GM21367 (cell line): ENCODE data around the gene MTIF3.

ENCODE experiments used
- ATAC-seq: cut with Tn5 transposase; IDR thresholded peaks from one replicate; pipeline ENCODE4 v1.9.1; 2021; ENCODE audit not compliant: unreplicated experiment

Gene MTIF3

GRCh38 chr13:27461940-27462584, 11.7 kb upstream of the MTIF3 start:
- ATAC-seq: no peak

- no peak for ATAC-seq
Observed at GRCh38 chr13:27455331-27455855, 5.0 kb upstream of the MTIF3 start.

- ATAC-seq: no peak
Observed at GRCh38 chr13:27450921-27451471, 632 bp upstream of the MTIF3 start.

- no peak for ATAC-seq
Observed at GRCh38 chr13:27449081-27449603, 1.2 kb downstream of the MTIF3 start.

GRCh38 chr13:27448308-27448707, 2.1 kb downstream of the MTIF3 start:
- ATAC-seq: no peak

GRCh38 chr13:27446986-27447583, 3.3 kb downstream of the MTIF3 start:
- no peak for ATAC-seq

GRCh38 chr13:27442797-27443196, 7.6 kb downstream of the MTIF3 start:
- ATAC-seq: no peak

- no peak for ATAC-seq
Observed at GRCh38 chr13:27442071-27442647, 8.2 kb downstream of the MTIF3 start.

- ATAC-seq: no peak
Observed at GRCh38 chr13:27440408-27440807, 10.0 kb downstream of the MTIF3 start.

GRCh38 chr13:27437126-27437525, 13.2 kb downstream of the MTIF3 start:
- no peak for ATAC-seq

GRCh38 chr13:27432611-27433210, 17.7 kb downstream of the MTIF3 start:
- no peak for ATAC-seq

GRCh38 chr13:27432180-27432579, 18.2 kb downstream of the MTIF3 start:
- no peak for ATAC-seq

GRCh38 chr13:27428160-27428559, 22.2 kb downstream of the MTIF3 start:
- no peak for ATAC-seq

GRCh38 chr13:27427641-27428040, 22.7 kb downstream of the MTIF3 start:
- no peak for ATAC-seq

- peak; percentile 57 for ATAC-seq
Observed at GRCh38 chr13:27425918-27426630, 24.3 kb downstream of the MTIF3 start.

- ATAC-seq: no peak
Observed at GRCh38 chr13:27425158-27425917, 25.0 kb downstream of the MTIF3 start.

- peak; percentile 65 for ATAC-seq
Observed at GRCh38 chr13:27424246-27425157, 25.9 kb downstream of the MTIF3 start, which contains the start of gene GTF3A. Gene GTF3A, plus strand, starts transcription at chr13:27424619.

- no peak for ATAC-seq
Observed at GRCh38 chr13:27423333-27423732, 27.0 kb downstream of the MTIF3 start.
